GM18858 (cell line): Measurements from ENCODE around the gene PDIA2.

Source experiments
- ATAC-seq: cut with Tn5 transposase; IDR thresholded peaks from one replicate; pipeline ENCODE4 v1.9.1; 2021; ENCODE audit not compliant: unreplicated experiment

Gene PDIA2

DNA sequence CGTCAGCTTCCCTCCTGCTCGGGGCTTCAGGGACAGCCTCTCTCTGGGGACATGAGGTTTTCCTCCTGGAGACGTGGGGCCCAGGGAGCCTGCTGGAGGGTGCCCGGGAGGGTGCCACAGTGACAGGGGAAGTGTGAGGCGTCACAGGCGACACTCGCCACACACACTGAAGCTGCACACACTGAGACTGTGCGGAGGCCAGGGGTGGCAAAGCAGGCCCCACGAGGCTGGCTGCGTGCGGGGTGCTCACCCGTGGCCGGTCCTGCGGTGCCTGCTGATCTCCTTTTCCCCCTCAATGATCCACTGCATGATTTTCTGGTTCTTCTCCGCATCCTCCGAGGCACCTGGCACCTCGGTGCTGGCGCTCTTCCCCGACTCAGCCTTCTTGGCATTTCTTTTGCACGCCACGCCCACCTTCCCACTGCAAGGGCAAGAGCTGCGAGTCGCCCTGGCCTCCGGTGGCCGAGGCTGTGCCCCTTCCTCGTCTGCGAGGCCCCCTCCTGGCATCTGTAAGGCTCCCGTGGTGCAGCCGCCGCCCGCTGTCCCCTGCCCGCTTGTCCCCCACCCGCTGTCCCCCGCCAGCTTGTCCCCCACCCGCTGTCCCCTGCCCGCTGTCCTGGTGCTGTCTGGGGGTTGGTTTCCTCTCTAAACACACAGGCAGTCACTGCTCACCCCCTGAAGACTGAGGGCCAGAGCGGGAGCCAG, 14.0 kb downstream of the PDIA2 start:
- ATAC-seq: no peak

DNA sequence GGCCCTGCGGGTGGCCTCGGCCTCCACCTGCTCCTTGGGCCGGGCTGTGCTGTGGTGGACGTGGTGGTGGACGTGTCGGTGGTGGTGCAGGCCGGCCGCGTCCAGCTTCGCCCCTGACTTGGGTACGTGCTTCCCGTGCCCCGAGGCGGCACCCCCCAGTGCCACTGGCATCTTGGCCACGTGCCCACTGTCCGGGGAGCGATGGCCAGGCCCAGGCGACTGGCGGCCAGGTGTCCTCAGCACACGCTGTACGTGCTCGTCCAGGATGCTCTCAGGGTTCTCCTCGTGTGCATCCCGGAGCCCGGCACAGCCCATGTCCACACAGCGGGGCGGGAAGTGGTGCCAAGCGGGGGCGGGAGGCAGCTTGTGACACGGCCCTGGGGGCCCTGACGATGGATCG, 14.9 kb downstream of the PDIA2 start:
- ATAC-seq: no peak

DNA sequence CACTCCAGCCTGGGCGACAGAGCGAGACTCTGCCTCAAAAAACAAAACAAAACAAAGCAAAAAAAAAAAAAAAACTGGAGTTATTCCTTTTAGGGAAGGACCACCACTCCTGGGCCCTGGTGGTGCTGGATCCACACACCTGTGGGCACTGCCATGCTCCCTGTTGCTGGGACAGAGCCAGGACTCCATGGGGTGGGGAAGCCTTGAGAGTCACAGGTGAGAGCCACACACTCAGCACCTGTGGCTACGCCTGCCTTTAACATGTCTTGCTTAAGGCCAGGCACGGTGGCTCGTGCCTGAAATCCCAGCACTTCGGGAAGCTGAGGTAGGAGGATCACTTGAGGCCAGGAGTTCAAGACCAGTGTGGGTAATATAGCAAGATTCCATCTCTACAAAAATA, 18.3 kb downstream of the PDIA2 start:
- ATAC-seq: no peak

DNA sequence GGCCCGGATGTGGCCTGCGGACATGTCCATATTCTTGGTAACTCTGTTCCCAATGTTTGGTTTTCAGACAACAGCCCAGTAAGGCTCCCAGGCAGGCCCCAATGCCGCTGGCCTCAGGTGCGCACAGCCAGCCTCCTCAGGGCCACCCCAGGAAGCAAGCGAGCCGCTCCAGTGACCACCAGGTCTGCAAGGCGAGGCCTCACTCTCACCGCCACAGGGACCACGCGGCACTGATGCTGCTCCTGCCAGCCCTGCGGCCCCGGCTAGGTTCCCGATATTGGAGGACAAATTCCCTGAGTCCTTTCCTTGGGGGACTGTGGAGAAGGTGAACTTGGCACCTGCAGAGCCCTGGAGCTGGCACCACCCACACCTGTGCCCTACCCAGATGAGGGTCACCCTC, 19.0 kb downstream of the PDIA2 start:
- no peak for ATAC-seq

DNA sequence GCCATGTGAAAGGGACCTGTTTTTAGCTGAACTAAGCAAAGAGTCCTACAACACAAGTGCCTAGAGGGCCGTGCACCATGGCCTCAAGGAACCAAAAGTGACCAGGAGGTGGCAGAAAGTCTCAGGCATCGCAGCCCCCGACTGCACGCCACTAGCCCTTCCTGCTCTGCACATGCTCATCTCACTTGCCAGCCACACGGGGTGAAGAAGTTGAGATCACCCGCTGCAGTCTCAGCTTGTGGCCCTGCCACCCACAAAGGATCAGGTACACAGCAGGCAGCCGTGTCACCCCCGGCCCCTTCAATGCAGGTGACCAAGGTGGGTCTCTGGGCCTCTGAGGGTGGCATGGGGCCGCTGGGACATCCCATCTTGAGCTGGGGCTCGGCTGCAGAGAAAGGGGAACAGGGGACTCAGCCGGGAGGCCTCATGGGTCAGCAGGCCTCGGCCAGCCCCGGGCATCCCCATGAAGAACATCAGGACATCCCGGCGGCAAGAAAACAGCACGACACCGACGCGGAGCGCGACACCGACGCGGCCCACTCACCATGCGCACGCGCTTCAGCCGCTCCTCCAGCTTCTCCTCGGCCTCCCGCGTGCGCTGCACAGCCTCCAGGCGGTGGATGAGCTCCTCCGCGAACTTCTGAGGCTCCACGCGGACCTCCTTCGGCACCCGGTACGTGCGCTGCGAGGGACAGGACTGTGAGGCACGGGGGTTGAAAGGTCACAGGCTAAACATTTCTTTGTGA, 21.0 kb downstream of the PDIA2 start:
- ATAC-seq: no peak

DNA sequence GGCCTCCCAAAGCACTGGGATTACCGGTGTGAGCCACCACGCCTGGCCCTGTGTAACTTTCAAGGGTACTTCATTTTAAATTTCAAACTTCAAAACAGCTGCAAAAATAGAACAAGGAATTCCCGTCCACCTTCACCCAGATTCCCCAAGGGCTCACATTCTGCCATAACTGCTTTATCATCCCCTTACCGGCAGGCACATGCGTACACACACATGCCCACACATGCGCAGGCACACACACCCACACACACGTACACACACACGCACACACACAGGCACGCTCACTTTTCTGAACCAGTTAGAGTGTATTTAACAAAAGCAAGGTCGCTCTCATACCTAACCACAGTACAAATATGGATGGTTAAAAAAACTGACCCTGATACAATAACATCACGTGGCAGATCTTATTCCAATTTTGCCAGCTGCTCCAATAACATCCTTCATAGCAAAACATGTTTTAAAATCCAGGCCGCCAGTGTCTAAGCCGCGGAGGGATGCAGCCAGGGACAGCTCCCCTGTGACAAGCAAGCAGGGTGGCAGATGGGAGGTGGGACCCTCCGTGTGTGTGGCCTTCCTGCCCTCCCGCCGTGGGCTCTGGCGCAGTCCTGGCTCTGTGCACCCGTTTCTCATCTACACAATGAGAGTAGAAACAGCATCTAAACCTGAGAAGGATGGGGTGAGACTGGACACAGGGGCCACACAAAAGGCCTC, 23.1 kb downstream of the PDIA2 start:
- ATAC-seq: no peak

DNA sequence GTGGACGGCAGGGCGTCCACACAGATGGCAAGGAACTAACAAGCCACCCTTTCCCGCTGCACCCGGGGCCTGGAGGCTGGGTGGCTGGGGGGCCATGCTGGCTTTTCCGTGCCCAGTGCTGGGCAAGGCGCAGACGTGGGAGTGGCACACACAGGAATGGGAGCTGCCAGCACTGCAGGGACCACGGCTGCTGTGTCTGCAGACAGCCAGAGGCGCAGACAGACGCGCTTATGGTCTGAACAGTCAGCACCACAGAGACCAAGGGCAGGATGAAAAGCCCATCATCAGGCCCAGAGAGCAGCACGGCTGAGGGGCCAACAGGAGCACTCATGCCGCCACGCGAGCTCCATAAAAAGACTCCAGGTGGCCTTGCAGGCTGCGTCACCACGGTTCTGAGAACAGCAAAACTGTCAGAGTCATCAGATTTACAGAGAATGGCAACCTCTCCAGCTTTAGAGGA, 24.0 kb downstream of the PDIA2 start:
- ATAC-seq: no peak

DNA sequence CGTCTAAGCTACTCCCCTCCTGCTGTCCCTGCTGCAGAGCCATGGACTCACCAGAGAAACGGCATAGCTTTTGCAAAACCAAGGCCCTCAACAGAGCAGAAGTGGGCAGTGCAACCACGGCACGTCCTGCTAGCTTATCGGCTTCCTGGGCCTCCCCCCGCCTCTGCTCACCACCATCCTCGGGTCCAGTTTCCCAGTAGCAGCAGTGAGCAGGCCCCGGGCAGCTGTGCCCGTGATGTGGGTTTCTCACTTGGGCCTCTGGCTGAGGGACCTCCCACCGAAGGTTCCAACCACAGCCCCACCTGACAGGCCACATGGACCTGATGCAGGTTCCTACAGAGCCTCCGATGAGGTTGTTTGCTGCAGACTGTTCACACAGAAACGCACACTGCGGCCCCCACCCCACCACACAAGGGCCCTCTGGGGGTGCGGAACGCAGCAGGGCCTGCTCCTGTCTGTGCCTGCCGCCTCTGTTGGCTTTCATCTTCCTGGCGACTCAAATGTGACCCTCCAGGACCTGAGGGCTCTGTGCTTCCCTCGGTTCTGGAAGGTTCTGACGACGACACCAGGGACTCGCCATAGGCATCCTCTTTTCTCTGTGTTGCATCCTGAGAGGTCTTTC, 24.8 kb downstream of the PDIA2 start:
- ATAC-seq: no peak

DNA sequence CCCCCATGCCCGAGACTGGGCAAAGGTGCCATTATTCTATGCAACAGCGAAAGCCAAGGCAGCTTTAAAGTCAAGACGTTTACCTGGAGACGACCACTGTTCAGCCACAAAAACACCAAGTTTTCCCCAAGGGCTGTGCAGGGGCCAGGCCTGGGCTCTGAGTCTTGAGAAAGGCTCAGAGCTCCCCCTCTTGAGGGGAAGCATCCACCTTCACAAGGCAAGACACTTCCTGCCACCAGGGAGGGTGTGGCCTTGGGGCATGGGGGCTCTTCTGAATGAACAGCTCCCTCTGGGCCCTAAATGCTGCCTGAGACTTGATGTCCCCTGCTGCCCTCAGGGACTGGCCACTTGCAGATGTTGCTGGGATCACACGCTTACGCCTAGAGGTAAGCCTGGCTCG, 26.5 kb downstream of the PDIA2 start:
- no peak for ATAC-seq

DNA sequence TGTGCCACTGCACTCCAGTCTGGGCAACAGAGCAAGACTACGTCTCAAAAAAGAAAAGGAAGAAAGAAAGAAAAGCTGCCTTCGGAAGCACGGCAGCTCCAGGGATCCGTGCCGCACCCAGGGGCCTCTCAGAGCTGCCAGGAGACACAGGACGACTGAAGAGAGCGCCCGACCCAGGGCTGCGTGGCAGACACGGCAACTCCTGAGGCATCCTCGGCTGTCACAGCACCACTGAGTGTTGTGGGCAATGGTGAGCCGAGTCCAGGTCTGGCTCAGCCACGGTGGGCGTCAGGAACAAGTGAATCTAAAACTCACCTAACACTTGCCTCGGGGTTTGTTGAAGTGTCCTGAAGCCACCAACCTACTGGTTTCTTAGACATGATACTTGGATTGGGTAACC, 28.8 kb downstream of the PDIA2 start:
- ATAC-seq: no peak

DNA sequence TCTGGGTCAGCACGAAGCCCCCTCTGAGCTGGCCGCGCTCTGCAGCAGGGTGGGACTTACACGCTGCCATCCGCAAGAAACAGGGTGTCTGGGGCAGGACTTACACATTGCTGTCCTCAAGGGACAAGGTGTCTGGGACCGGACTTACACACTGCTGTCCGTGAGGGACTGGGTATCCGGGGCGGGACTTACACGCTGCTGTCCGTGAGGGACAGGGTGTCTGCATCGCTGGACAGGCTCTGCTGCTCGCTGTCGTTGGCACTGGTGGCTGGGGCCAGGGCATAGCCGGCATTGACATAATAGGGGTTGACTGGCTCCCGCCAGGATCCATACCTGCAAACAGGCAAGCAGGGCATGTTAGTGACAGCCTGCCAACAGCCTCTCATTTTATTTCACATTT, 31.4 kb downstream of the PDIA2 start:
- no peak for ATAC-seq

DNA sequence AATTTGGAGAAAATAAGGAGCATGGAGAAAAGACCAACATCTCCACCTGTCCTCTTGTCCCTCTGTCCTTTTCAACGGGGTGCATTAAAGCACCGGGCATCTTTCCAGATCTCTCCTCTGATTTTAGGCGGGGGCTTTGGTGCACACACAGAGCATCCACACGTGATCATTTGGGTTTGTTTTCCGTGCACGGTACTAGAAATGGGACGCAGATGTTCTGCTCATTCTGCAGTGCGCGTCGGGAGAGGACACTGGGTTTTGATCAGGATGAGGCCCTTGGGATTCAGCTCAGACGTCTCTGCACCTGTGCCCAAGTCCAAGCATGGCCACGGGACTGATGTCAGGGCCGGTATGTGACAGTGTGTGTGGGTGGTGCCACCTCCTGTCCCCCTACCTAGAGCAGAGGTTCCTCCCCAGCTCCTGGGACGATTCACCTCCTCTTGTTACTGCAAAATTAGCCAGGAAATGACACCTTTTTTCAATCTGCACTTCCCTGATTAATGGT, 31.9 kb downstream of the PDIA2 start:
- no peak for ATAC-seq

DNA sequence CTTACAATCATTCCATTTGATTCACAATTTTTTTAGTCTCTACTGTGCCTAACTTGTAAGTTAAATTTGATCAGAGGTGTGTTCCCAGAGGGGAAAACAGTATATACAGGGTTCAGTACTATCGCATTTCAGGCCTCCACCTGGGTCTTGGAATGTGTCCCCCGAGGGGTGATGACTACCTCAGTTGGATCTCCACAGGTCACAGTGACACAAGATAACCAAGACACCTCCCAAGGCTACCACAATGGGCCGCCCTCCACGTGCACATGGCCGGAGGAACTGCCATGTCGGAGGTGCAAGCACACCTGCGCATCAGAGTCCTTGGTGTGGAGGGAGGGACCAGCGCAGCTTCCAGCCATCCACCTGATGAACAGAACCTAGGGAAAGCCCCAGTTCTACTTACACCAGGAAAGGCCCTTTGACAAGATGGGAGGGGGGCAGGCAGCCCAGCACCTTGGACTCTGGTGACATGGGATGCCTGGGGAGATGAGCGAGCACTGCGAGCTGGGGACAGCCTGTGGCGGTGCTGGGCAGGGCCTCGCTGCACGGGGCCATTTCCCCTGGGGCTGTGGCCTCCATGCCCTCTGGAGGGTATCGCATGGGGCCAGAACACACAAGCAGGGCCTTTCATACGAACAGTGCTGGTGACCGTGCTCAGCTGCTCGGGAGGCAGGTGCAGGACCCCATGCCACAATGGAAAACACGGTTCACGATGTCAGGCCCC, 33.9 kb downstream of the PDIA2 start:
- no peak for ATAC-seq

DNA sequence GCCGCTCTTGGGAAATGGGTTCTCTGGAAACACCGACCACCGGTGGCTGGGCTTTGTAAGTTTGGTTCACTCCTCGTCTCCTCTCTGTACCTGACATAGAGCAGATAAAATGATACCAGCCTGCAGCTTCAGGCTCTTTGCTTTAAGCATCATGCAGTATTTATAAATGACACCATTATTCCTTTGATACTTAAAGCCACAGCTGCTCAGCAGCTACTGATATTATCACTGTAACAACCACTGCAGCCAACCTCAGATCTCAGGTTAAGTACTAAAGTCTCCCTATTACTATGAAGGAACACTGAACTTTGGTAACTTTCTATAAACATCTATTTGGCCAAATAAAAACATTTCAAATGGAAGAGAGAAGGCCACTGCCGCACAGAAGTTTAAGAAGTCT, 34.6 kb downstream of the PDIA2 start:
- ATAC-seq: no peak

DNA sequence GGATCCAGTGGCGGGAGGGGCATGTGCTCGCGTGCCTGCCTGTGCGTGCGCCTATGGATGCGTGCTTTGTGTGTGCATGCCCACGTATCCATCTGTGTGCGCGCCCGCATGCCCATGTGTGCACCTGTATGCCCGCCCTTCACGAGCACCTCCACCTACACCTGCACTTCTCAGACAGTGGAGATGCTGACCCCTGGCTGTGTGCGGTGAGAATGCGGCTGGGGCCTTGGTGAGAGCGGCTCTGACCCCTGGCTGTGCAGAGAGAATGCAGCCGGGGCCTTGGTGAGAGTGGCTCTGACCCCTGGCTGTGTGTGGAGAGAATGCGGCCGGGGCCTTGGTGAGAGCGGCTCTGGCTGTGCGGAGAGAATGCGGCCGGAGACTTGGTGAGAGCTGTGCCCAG, 35.7 kb downstream of the PDIA2 start:
- no peak for ATAC-seq

DNA sequence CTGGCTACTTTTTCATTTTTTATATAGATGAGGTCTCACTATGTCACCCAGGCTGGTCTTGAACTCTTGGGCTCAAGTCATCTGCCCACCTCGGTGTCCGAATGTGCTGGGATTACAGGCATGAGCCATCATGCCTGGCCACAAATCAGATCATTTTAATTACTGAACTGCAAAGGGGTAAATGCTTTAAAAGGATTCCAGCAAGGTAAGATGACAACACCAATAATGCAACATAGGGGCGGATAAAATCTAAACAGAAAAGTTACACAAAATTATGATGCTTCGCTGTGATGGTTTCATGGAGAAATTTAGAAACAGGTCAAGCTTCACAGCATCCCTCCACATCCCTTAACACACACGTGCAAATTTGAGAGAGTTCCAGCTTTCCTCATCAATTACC, 37.2 kb downstream of the PDIA2 start:
- ATAC-seq: no peak

DNA sequence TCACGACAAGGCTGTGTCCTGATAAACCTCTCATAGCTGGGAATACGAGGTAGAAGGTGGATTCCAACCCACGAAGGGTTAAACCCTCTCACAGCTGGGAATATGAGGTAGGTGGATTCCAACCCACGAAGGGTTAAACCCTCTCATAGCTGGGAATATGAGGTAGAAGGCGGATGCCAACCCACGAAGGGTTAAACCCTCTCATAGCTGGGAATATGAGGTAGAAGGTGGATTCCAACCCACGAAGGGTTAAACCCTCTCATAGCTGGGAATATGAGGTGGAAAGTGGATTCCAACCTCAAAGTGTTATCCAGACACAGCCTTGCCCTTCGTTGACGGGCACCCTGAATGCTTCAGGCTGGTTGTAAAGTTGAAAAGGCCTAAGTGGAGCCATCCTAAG, 38.6 kb downstream of the PDIA2 start:
- no peak for ATAC-seq

DNA sequence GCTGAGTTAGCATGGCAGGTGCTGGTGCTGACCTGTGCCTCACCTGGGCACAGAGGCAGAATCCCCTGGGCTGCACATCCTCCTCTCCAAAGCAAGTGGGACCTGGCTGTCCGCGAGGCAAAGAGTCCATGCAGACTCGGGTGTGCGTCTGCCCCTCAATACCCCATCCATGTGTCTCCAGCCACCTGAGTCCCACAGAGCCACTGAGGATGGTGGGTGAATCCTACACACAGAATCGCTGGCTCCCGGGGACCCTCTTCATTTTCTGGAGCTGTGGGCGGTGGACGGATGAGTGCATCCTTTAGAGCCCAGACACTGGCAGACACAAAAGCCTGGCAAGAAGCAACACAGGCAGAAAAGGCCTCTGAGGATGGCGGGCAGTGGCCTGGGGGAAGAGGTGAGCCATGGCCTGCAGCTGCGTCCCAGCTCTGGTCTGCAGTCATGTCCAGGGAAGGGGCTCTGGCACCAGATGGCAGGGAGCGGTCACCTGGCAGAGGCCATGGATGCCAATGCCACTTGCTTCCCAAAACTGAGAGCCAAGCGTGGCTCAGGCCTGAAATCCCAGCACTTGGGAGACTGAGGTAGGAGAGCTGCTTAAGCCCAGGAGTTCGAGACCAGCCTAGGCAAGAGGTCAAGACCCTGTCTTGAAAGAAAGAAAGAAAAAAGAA, 39.6 kb downstream of the PDIA2 start:
- ATAC-seq: no peak

DNA sequence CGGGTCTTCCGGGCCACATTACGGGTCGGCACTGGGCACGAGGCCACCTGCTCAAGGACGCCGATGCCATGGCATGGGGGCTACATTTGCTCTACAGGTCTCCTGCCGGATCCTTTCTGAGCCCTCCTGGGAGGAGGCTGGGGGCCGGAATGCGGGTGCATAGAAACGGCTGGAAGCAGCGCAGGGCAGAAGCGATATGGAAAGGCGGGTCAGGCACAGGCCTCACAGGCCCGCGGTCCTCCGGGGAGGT, 41.2 kb downstream of the PDIA2 start:
- ATAC-seq: no peak

DNA sequence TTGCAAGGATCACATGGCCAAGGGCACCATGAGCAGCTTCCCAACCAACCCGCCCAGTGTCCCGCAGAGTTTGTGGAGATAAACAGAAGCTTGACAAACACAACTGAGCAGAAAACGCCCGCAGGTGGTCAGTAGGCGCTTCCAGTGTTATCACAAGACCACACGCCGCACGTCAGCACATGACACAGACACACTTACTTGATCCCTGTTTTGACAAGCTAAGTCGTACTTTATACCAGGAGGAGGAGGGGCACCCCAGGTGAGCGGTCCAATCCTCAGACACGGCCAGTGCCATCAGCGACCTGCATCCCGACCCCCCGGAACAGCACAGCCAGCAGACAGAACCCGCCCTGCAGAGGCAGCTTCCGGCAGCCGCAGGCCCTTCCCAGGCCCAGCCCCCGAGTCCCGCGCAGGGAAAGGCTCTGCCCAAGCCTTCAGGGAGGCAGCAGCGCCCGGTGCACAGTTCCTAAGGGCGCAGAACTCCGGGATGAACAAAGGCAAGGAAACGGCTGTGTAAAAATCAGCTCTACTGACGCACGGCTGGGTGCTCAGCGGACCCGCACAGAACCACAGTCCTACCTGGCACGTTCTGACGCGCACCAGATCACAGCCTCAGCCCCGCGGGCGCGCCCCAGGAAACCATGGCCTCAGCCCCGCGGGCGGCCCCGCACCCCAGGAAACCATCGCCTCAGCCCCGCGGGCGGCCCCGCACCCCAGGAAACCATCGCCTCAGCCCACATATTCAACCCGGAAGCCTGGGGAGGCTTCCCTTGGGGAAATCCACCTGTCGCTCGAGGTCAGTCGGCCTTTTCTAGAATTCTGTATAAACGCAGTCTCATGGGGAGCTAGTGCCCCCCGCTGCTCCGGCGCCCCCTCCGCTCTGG, 41.7 kb downstream of the PDIA2 start:
- no peak for ATAC-seq
